Stimulated activated naive CD8-positive, alpha-beta T cell treated with anti-CD3 and anti-CD28 coated beads, Interleukin-15, Interleukin-2, amounts not matched to agents 100 ng/mL and 50 ng/mL, for 24 hours (primary cell): Measurements from ENCODE around the gene TMPRSS7.

Source experiments
- H3K27ac Mint-ChIP-seq: one replicate; pipeline ENCODE4 v1.8.0; 2021; ENCODE audit warnings: mild to moderate bottlenecking, mixed read lengths
- H3K27me3 Mint-ChIP-seq: one replicate; pipeline ENCODE4 v1.8.0; 2021; ENCODE audit warnings: mixed read lengths
- H3K36me3 Mint-ChIP-seq: one replicate; pipeline ENCODE4 v1.8.0; 2021; ENCODE audit warnings: low read depth, mixed read lengths
- H3K4me1 Mint-ChIP-seq: one replicate; pipeline ENCODE4 v1.8.0; 2021; ENCODE audit warnings: low read depth, mixed read lengths
- H3K4me3 Mint-ChIP-seq: one replicate; pipeline ENCODE4 v1.8.0; 2021; ENCODE audit warnings: mild to moderate bottlenecking, mixed read lengths
- H3K9me3 Mint-ChIP-seq: one replicate; pipeline ENCODE4 v1.8.0; 2021; ENCODE audit warnings: mixed read lengths

TMPRSS7 gene, protein sequence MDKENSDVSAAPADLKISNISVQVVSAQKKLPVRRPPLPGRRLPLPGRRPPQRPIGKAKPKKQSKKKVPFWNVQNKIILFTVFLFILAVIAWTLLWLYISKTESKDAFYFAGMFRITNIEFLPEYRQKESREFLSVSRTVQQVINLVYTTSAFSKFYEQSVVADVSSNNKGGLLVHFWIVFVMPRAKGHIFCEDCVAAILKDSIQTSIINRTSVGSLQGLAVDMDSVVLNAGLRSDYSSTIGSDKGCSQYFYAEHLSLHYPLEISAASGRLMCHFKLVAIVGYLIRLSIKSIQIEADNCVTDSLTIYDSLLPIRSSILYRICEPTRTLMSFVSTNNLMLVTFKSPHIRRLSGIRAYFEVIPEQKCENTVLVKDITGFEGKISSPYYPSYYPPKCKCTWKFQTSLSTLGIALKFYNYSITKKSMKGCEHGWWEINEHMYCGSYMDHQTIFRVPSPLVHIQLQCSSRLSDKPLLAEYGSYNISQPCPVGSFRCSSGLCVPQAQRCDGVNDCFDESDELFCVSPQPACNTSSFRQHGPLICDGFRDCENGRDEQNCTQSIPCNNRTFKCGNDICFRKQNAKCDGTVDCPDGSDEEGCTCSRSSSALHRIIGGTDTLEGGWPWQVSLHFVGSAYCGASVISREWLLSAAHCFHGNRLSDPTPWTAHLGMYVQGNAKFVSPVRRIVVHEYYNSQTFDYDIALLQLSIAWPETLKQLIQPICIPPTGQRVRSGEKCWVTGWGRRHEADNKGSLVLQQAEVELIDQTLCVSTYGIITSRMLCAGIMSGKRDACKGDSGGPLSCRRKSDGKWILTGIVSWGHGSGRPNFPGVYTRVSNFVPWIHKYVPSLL

DNA sequence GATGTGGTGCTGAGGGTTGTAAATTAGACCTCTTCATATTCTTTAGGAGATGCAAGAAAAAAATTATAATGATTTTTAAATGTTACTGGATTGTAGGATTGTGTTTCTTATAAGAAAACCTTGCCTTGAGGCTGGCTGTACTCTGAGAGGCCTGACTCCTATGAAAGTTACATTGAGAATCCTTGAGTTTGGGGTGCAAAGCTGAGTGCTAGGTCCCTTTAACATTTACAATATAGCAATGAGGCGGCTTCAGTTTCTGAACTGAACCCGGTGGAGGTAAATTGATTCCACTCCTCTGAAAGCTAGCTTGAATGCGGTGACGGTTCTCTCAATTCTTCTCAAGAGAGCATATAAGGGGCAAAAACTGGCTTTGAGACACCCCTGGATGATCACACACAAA, at the start of gene TMPRSS7:
Gene TMPRSS7 (plus strand): TSS at position 301 of the 400 bp plus-strand sequence. CDS start 110 bp downstream, outside the sequence.
- H3K4me1 Mint-ChIP-seq, result no peaks in the 10 kb centered on the region
- no peaks in the 10 kb centered on the region for H3K36me3 Mint-ChIP-seq
- no peak within 1 kb of the TSS for H3K4me3 Mint-ChIP-seq
- peaks cover 3% of the 10 kb centered on the region for H3K9me3 Mint-ChIP-seq
- H3K27me3 Mint-ChIP-seq, result no peaks in the 10 kb centered on the region
- no peak within 1 kb of the TSS for H3K27ac Mint-ChIP-seq

DNA sequence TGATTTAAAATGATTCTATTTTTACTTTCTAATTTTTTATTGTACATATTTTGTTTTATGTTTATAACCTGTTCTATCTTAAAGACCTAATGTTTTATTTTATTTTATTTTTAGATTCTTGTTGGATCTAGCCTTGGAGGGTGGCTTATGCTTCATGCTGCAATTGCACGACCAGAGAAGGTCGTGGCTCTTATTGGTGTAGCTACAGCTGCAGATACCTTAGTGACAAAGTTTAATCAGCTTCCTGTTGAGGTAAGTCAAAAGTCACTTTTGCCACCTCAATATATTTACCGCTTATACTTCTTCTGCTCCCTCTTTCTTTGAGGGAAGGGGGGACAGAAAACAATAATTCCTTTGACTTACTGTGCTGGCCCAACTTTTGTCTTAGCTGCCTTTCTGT, 47.7 kb upstream of the TMPRSS7 start:
- peak overlapping the region; percentile 24 for H3K27ac Mint-ChIP-seq
- H3K9me3 Mint-ChIP-seq, result no peaks in the 10 kb centered on the region
- no peaks in the 10 kb centered on the region for H3K27me3 Mint-ChIP-seq
- peaks cover 68% of the 10 kb centered on the region for H3K36me3 Mint-ChIP-seq
- H3K4me1 Mint-ChIP-seq, result peaks cover 51% of the 10 kb centered on the region
- H3K4me3 Mint-ChIP-seq, result no peak overlapping the region

DNA sequence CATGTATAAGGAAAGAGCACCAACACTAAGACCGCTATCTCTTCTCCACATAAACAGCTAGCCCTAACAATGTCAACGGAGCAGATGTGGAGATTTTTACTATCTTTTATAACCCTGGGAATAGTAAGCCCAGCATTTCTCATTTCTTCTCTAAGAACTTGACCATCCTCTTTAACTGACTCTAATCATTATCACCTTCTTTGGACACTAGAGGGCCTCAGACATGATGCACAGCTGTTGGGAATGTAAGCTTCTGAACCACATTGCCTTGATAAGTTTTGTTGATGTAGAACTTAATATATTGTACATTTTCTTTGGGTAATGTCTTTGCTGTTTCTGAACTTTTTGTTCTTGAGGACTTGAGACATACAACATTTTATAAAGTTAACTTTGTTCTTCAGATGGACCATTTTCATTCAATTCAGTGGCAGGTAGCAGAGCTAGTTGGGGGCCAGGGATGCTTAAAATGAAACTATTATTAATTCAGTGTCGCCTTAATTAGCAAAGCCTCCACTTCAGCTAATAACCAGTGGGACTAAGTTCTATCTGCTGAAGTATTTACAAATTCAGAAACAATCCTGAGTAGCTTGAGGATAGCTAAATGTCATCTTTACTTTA, 45.4 kb upstream of the TMPRSS7 start:
- Mint-ChIP-seq H3K4me3 (no peak overlapping the region), H3K27me3 (no peaks in the 10 kb centered on the region), H3K27ac (no peak overlapping the region), H3K9me3 (no peaks in the 10 kb centered on the region), H3K36me3 (peaks cover 72% of the 10 kb centered on the region), H3K4me1 (peaks cover 29% of the 10 kb centered on the region)

DNA sequence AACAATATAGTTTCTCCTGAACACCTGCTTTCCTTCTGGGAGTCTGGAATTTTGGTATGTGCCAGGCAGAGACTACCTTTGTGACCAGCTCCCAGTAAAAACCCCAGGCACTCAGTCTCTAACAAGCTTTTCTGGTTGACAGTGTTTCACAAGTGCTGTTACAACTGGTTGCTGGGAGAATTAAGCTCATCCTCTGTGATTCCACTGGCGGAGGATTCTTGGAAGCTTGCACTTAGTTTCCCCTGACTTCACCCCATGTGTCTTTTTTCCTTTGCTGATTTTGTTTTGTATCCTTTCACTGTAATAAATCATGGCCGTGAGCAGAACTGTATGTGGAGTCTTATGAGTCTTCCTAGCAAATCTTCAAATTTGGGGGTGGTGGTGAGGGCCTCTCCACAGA, 41.5 kb upstream of the TMPRSS7 start:
- Mint-ChIP-seq H3K27ac (no peak overlapping the region), H3K9me3 (no peaks in the 10 kb centered on the region), H3K4me1 (peaks cover 8% of the 10 kb centered on the region), H3K36me3 (peaks cover 42% of the 10 kb centered on the region), H3K4me3 (no peak overlapping the region), H3K27me3 (no peaks in the 10 kb centered on the region)

DNA sequence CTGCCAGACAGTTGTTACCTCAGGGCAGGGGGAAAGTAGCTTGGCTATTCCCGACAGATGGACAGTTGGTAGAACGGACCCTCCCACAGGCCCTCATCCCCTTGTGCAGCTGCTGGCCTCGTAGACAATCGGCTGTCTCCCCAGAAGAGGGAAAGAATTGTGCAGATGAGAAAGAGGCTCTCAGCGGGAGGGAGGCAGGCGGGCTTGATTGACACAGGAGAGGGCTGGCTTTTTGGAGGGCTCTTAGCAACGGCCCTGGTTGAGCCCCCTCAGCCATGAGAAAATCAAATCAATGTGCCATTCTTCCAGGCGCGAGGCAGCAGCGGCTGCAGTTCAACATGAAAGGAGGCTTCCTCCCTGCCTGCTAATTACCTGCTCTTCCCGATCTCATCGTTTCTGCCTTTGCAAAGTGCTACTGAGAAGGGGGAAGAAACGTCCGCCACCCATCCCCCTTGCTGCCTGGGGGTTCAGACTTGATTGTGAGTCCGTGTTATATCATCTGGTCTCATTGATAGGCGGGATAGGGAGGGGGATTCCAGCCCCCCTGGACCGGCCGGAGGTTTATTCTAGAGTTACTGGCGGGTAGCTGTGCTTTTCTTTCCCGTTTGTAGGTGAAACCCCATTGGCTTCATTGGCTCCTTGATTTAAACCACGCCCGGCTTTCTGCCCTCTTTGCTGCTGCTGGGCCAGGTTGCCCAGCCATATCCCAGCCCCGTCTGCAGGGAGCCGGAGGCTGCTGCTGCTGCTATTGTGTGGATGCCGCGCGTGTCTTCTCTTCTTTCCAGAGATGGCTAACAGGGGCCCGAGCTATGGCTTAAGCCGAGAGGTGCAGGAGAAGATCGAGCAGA, 35.7 kb upstream of the TMPRSS7 start, which contains the start of gene TAGLN3:
Gene TAGLN3 (plus strand): TSS at position 287 of the 848 bp plus-strand sequence. CDS start 501 bp downstream, at position 788.
- Mint-ChIP-seq H3K4me3 (peak within 1 kb of the TSS; percentile 63), H3K36me3 (peaks cover 6% of the 10 kb centered on the region), H3K4me1 (peaks cover 51% of the 10 kb centered on the region), H3K27me3 (no peaks in the 10 kb centered on the region), H3K9me3 (no peaks in the 10 kb centered on the region), H3K27ac (no peak within 1 kb of the TSS)

DNA sequence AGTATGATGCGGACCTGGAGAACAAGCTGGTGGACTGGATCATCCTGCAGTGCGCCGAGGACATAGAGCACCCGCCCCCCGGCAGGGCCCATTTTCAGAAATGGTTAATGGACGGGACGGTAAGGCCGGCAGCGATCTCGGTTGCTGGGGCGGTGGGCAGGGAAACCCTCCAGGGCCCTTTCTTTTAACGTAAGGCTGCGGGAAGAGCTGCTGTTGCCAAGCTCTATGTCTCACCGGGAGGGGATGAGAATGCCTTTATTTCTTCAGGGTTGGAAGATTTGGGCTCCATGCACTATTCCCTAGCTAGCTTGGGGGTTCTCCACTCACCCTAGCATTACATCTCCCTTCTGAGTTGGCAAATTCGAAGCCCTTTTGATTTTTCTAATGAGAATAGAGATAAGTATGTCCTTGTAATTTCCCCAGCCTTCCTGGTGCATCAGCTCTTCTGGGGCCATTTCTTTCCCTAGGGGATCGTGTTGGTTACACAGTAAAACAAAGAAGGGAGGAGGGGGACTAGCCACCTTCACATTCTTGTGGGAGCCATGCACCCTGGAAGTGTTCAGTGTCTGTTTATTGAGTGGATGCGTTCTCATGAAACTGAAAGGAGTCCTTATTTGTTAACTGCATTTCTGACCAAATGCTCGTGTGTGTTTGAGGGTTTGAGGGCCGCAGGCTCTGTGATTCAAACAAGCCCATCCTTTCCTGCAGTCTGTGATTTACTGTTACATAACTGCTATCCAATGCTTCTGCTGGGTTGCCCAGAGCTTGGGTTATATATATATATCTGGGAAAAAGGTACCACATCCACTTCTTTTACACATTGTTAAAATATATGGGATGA, 34.8 kb upstream of the TMPRSS7 start:
- H3K9me3 Mint-ChIP-seq, result no peaks in the 10 kb centered on the region
- no peak overlapping the region for H3K27ac Mint-ChIP-seq
- H3K36me3 Mint-ChIP-seq, result no peaks in the 10 kb centered on the region
- no peaks in the 10 kb centered on the region for H3K27me3 Mint-ChIP-seq
- H3K4me3 Mint-ChIP-seq, result peak overlapping the region; percentile 63
- peaks cover 59% of the 10 kb centered on the region for H3K4me1 Mint-ChIP-seq

DNA sequence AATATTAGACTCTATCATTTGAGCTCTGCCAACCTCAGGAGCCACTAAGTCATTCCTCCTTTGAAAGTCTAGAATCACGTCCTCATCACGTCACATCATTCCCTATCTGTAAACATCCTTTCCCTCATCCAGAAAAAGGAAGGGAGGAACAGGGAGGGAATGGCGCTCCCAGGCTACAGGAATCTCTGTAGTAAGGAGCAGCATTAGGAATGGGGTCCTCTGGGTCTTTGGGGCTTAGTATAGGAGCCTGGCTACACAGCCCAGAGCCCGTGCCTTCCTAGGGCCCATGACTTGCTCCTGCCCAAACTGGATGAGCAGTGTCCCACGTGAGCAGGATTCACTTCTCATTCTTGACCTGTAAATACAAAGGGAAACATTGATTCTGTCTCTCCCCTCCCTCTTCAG, 34.2 kb upstream of the TMPRSS7 start:
- Mint-ChIP-seq H3K27ac (no peak overlapping the region), H3K4me3 (no peak overlapping the region), H3K4me1 (peaks cover 66% of the 10 kb centered on the region), H3K9me3 (no peaks in the 10 kb centered on the region), H3K36me3 (no peaks in the 10 kb centered on the region), H3K27me3 (no peaks in the 10 kb centered on the region)

DNA sequence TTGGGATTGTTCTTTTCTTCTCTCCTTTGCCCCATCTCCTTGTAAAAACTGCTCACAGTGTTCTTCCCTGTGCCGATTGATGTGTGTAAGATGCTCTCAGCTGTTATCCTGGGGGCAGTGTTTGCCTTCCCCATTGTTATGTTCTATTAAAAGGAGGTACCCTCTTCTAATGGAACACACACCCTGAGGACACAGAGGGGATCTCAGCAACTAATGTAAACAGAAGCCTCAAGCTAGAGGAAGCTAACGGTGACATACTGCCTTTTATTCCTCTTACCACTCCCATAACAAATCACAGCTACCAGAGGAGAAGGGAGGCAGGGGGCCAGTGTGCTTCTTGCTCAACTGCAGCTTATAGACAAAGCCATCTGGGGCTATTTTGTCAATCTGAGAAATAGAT, 33.6 kb upstream of the TMPRSS7 start:
- Mint-ChIP-seq H3K27me3 (no peaks in the 10 kb centered on the region), H3K4me3 (no peak overlapping the region), H3K27ac (no peak overlapping the region), H3K36me3 (no peaks in the 10 kb centered on the region), H3K9me3 (no peaks in the 10 kb centered on the region), H3K4me1 (peaks cover 67% of the 10 kb centered on the region)

DNA sequence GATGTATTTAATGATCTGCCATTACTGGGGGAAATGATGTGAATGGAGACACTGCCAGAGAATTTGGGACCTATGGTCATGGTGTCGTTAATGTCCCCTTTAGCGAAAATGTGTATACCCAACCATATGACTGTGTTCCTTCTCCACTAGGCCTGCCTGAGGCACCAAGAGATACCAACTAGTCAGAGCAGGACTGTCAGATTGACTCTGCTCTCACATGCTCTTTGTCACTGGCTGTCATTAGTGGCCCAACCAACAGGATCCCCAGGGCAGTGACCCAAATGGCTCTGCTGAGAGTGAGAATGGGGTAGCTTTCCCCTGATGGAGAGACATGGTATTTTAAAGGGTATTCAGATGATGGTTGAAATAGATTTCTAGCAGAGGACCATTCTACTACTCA, 33.0 kb upstream of the TMPRSS7 start:
- Mint-ChIP-seq H3K4me1 (peaks cover 67% of the 10 kb centered on the region), H3K9me3 (no peaks in the 10 kb centered on the region), H3K4me3 (peak overlapping the region; percentile 17), H3K27ac (no peak overlapping the region), H3K36me3 (no peaks in the 10 kb centered on the region), H3K27me3 (no peaks in the 10 kb centered on the region)

DNA sequence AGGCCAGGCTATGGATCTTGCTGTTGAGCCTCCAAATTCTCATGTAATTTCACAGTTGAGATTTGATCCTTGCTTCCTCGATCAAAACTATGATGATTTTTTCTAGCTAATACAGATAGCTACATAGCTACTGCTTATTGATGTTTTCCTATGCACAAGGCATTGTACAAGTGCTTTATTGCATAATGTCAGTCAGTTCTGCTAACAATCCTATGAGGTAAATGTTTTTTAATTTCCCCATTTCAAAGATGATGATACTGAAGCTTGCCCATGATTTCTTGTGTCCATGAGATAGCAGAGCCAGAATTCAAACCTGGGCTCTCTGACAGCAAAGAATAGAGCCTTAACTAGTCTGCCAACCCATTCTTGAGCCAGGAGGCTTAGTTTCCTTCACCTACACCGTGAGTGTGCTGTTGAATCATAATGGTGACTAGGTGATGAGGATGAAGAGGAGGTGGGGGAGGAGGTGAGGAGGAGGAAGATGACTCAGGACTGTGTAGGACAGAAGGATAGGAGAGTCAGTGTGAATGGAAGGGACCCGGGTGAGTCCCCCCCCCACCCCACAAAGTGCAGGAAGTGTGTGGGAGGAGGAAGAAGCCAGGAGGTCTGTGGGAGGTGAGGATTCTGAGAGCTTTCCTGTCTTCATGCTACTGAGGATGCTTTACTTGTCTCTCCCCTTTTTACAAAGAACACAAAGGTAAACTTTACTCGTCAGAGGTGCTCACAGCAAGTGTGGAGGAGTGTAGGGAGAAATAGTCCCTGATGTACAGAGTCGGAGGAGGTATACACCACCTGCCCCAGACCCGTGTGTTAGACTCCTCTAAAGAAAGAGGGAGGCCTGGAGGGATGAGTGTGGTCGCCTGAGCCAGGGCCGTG, 32.2 kb upstream of the TMPRSS7 start:
- Mint-ChIP-seq H3K4me1 (peaks cover 67% of the 10 kb centered on the region), H3K36me3 (no peaks in the 10 kb centered on the region), H3K27ac (peak overlapping the region; percentile 84), H3K27me3 (no peaks in the 10 kb centered on the region), H3K9me3 (no peaks in the 10 kb centered on the region), H3K4me3 (peak overlapping the region; percentile 61)

DNA sequence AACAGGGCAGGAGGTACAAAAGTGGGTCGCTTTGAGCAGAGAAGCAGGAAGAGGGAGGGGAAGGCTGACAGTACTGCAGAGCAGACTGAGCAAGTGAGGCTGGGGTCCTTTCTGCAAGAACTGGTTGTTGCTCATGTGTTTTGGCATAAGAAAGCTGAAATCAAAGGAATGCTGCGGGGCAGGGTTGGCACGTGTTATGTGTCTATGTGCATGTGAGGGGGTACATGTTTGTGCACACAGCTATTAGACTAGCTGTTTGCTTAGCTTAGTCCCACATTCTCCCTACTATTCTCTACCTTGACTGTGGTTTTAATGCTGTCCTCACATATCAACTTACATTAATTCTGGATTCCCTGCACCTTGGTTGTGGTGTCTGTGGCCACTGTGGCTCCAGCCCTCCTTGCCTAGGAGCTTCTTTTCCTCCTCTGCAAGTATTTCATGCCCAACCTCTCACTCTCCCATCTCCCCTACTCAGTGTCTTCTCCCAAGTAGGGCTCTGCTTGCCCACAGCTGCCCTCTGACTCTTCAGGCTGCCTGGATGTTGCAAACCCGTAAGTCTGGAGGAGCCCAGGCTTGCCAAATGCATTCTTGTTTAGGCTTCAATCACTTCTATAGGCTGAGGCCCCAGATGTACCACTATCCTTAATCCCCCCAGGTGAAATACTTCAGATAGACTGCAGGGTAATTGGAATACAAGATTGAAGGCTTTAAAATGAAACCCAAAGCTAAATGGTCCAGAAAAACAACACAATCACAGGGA, 31.0 kb upstream of the TMPRSS7 start:
- Mint-ChIP-seq H3K27ac (peak overlapping the region; percentile 84), H3K4me3 (no peak overlapping the region), H3K4me1 (peaks cover 65% of the 10 kb centered on the region), H3K9me3 (no peaks in the 10 kb centered on the region), H3K36me3 (no peaks in the 10 kb centered on the region), H3K27me3 (no peaks in the 10 kb centered on the region)

DNA sequence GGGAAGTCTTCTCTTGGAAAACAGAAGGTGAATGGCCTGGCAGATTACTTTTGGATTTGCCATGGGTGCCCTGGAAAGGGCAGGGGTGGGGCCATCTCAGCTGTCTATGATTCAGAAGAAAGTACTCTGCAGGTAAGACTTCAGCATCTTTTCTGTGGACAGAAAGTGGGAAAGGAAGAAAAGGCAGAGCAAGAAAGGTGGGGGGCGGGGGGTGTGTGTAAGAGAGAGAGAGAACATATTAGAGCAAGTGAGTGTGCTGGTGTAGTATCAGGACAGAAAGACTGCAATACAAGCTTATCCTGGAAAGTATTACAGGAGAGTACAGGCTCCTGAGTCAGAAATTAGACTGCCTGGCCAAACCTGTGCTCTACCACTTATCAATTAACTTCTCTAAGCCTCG, 30.3 kb upstream of the TMPRSS7 start:
- H3K4me3 Mint-ChIP-seq, result no peak overlapping the region
- no peaks in the 10 kb centered on the region for H3K36me3 Mint-ChIP-seq
- peak overlapping the region; percentile 0 for H3K27ac Mint-ChIP-seq
- no peaks in the 10 kb centered on the region for H3K9me3 Mint-ChIP-seq
- no peaks in the 10 kb centered on the region for H3K27me3 Mint-ChIP-seq
- peaks cover 58% of the 10 kb centered on the region for H3K4me1 Mint-ChIP-seq
